Left renal cortex interstitium (tissue), 4 donors: Measurements from ENCODE around the gene MATK. TPM values are rescaled to one million over a fixed set of nuclear protein-coding genes. Genes with fewer than 3 reads are reported as not detected.
"Not testable (repeated sequence)": the region's sequence is repeated elsewhere in the genome, so short reads cannot be mapped to it uniquely, and the experiment has no call there.

Source experiments
- DNase-seq, 4 donors: peaks; one replicate each; pipeline ENCODE4 v3.0.0-alpha.2; 2013; ENCODE audit warnings: low read depth in 4 of 4, low spot score in 2 of 4, missing footprints in 1 of 4
- polyA plus RNA-seq, 4 donors: library from polyadenylated mRNA; unstranded; fragments of 120-200 nt; gene quantifications; one replicate each; pipeline ENCODE4 v1.2.1, GENCODE V29; 2013; ENCODE audit not compliant: insufficient read length in 4 of 4

MATK gene
- polyA plus RNA-seq, 4 donors: 0.96 to 2.1 (median 1.8) TPM

- no peak for DNase-seq
These were observed 12.2 kb downstream of the MATK start for GRCh38 chr19:3773814-3774515.

- peak in 1 of 4 donors; percentile 19 for DNase-seq
These were observed 14.2 kb downstream of the MATK start, which contains the start of gene RAX2 for GRCh38 chr19:3771906-3772455. Gene RAX2 (minus strand): TSS chr19:3772228. CDS start chr19:3771742, 486 bp downstream.

DNA sequence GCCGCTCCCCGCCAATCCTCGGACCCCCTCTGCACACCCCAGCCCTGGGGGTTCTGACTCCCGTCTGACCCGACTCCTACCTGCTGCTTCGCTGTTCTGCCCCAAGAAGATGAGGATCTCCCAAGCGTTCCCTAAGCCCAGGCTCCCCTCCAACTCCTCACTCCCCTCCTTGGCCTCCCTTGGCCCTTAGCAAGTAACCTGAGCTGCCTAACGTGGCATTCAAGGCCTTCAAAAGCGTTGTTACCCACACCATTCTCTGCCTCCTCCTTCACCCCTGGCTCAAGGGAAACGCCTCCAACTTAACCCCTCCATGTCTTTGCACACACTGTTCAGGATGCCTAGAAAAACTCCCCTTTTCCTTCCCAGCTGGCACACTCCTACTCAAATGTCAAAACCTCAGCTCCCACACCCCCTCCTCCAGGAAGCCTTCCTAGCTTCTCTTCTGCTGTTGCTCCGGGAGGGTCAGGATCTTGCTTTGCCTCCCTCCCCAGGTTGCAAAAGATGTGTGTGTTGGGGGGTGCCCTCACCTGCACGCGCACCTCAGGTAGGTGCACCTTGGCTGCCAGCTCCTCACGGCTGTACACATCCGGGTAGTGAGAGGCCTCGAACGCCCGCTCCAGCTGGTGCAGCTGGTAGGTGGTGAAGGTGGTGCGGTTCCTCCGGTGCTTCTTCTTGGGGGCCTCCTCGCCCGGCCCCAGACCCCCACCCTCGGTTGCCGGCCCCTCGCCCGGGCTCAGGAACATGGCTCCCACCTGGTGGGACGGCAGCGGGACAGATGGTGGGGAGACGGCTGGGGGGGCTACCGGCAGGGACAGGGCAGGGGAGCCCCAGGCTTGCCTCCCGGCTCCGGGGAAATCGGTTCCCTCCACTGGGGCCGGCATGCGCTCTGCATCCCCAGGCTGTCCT, 14.9 kb downstream of the MATK start:
- DNase-seq: no peak

- DNase-seq: no peak
These were observed 15.8 kb downstream of the MATK start for GRCh38 chr19:3770136-3770999.

DNA sequence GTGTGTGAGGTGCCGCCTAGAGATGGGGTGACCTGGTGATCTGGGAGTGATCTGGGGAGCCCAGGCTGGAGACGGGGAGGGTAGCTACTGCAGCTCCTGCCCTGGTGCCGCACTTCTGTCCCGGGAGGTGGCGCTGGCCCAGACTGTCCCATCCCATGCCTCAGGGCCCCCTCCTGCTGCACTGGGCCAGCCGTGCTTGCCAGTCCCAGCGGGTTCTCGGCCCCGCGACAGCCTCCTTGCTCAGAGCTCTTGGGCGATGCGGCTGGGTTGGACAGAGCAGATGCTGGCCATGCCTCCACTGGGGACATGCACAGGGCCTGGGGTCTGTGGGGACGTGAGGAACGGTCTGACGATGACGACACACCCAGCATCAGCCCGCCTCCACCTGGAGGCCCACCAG, 16.7 kb downstream of the MATK start:
- DNase-seq: no peak

- no peak for DNase-seq
These were observed 17.5 kb downstream of the MATK start for GRCh38 chr19:3768748-3769099.

DNA sequence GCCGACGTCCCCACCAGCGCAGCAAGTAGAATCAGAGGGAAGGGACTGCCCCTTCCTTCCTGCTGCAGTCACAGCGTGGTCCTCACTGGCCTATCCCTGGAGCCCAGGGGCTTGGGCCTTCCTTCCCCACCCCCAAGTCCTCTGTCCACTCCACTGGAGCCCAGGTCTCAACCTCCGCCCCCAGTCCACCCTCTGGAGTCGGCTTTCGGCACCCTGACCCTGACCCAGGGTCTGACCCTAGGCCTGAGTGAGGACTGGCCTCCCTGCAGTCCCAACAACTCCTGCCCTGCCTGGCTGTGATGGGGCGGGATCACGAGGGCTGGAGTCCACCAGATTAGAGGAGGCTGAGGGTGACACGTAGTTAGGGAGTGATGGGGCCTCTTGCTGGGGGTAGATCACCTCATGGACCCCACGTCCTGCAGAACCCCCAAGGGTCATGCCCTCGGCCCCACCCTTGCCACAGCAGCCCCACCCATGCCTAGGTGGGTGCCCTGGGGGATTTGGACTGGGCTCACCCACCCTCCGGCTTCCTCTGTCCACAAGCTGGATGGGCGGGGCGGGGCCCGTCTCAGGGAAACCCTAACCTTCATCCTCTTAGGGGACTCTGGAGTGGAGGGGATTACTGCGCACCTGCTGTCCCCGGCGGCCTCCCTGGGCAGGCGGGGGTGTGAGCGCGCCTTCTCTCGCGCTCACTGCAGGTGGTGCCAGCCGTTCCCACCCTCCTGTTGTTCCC, 18.0 kb downstream of the MATK start:
- DNase-seq: no peak

DNA sequence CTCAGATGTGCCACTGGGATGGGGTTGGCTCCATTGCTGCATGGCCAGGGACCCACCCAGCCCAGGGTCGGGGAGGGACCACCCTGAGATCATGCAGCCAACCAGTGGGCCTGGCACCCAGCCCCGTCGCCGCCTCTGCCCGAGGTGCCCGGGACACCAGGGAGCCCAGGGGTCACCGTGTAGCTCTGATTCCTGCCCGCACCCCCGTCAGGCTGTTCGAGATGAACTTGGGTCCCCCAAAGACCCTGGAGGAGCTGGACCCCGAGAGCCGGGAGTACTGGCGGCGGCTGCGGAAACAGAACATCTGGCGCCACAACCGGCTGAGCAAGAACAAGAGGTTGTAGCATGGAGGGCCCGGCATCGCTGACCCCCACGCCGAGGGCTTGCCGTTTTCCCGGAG, 19.1 kb downstream of the MATK start:
- DNase-seq: no peak

- no peak for DNase-seq
These were observed 19.7 kb downstream of the MATK start for GRCh38 chr19:3766520-3766919.

GRCh38 chr19:3765757-3766156, 20.4 kb downstream of the MATK start:
- DNase-seq: not testable (repeated sequence)

DNA sequence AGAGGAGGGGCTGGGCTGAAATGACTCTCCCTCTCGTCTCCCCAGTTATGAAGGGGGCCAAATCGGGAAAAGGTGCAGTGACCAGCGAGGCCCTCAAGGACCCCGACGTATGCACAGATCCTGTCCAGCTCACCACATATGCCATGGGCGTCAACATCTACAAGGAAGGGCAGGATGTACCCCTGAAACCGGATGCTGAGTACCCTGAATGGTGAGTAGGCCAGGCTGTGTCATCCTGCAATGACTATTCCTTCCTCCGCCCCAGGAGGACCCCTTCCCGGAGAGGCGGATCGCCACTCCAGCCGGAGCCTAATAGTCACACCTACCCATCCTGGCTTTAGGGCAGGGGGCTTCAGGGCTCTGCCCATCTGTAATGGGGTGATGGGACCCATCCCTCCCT, 21.1 kb downstream of the MATK start:
- no peak for DNase-seq

GRCh38 chr19:3762501-3763459, 23.4 kb downstream of the MATK start, which contains the start of gene MRPL54:
Gene MRPL54 (plus strand): TSS chr19:3762682. CDS start chr19:3762701, 19 bp downstream.
- DNase-seq: peak; percentile 99 to 100 (median 99)

DNA sequence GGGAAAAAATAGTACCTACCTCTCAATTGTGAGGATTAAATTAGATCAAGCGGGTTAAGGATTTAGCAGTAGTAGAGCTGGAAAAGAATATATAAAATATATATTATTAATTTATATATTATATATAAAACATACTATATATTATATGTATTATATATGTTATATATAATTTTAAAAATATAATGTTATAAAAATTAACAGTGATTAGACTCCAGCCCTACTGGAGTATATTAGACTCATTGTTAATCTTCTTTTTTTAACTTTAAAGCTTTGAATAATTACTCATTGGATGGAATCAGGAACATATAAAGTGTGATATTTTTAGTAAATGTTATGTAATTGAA, 24.1 kb downstream of the MATK start:
- no peak for DNase-seq

- peak; percentile 59 to 83 (median 75) for DNase-seq
These were observed 24.6 kb downstream of the MATK start, which contains the start of gene APBA3 for GRCh38 chr19:3761382-3762129. Gene APBA3 (minus strand): TSS chr19:3761692. CDS start chr19:3760264, 1,428 bp downstream.

- no peak for DNase-seq
These were observed 25.3 kb downstream of the MATK start for GRCh38 chr19:3760871-3761361.

GRCh38 chr19:3759482-3760254, 26.5 kb downstream of the MATK start:
- DNase-seq: no peak

GRCh38 chr19:3758297-3758696, 27.9 kb downstream of the MATK start:
- DNase-seq: not testable (repeated sequence)
